GM12874 (cell line): ENCODE data around the gene KRTAP9-2.
"Not testable (repeated sequence)": the region's sequence is repeated elsewhere in the genome, so short reads cannot be mapped to it uniquely, and the experiment has no call there.

ENCODE experiments used
- TF ChIP-seq, protein P1 (sequence below): IDR thresholded peaks from 2 replicates; pipeline ENCODE4 v1.5.1; 2011; ENCODE audit warnings: low read depth, mild to moderate bottlenecking, control low read depth, low read length, moderate library complexity; ENCODE audit not compliant: insufficient read depth

KRTAP9-2 gene

DNA sequence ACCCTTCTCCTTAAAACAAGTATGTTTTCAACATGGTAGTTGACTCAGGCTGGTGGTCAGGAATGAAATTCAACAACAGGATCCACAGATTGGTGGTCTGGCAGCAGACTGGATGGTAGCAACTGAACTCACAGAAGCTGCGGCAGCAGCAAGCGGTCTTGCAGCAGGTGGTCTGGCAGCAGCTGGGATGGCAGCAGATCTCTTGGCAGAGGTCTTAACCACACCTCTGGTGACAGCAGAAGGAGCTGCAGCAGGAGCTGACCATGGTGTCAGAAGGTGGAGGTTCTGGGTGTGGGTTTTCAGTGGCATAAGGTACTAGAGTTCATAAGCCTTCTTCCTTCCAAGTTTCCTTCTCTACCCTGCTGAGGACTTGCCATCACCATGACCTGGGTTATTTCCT lies 39.6 kb upstream of the KRTAP9-2 start:
- TF ChIP-seq, protein P1, sequence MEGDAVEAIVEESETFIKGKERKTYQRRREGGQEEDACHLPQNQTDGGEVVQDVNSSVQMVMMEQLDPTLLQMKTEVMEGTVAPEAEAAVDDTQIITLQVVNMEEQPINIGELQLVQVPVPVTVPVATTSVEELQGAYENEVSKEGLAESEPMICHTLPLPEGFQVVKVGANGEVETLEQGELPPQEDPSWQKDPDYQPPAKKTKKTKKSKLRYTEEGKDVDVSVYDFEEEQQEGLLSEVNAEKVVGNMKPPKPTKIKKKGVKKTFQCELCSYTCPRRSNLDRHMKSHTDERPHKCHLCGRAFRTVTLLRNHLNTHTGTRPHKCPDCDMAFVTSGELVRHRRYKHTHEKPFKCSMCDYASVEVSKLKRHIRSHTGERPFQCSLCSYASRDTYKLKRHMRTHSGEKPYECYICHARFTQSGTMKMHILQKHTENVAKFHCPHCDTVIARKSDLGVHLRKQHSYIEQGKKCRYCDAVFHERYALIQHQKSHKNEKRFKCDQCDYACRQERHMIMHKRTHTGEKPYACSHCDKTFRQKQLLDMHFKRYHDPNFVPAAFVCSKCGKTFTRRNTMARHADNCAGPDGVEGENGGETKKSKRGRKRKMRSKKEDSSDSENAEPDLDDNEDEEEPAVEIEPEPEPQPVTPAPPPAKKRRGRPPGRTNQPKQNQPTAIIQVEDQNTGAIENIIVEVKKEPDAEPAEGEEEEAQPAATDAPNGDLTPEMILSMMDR = no peak

DNA sequence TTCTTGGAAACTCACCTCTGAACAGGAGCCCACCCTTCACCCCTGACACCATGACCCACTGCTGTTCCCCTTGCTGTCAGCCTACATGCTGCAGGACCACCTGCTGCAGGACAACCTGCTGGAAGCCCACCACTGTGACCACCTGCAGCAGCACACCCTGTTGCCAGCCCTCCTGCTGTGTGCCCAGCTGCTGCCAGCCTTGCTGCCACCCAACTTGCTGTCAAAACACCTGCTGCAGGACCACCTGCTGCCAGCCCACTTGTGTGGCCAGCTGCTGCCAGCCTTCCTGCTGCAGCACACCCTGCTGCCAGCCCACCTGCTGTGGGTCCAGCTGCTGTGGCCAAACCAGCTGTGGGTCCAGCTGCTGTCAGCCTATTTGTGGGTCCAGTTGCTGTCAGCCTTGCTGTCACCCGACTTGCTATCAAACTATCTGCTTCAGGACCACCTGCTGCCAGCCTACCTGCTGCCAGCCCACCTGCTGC lies 36.6 kb upstream of the KRTAP9-2 start, which contains the start of gene KRTAP9-1:
Gene KRTAP9-1 (plus strand): TSS at position 51 of the 482 bp plus-strand sequence. CDS start 0 bp downstream, at position 51.
- TF ChIP-seq, protein P1 = not testable (repeated sequence)

DNA sequence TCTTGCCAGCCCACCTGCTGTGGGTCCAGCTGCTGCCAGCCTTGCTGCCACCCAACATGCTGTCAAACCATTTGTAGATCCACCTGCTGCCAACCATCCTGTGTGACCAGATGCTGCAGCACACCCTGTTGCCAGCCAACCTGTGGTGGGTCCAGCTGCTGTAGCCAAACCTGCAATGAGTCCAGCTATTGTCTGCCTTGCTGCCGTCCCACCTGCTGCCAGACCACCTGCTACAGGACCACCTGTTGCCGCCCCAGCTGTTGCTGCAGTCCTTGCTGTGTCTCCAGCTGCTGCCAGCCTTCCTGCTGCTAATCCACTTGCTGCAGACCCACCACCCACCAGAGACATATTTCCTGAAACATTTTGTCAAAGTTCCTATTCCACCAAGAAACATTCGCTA lies 36.1 kb upstream of the KRTAP9-2 start:
- TF ChIP-seq, protein P1 = no peak

DNA sequence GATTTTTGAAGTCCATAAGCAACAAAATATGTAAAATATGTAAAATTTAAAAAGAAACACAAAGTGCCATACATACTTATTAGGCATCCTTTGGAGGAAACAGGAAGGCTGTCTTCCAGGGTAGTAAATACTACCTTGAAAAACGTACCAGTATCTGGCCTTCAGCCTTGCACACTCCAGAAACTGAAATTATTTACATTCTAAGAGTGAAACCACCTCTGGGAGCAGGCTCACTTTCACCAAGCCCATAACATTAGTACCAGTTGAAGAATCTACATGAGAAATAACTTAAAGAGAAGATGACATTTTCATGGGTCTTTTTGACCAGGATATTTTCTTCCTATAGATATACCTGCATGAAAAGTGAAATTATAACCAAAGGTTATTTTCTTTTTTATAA lies 30.4 kb upstream of the KRTAP9-2 start:
- TF ChIP-seq, protein P1 = no peak

DNA sequence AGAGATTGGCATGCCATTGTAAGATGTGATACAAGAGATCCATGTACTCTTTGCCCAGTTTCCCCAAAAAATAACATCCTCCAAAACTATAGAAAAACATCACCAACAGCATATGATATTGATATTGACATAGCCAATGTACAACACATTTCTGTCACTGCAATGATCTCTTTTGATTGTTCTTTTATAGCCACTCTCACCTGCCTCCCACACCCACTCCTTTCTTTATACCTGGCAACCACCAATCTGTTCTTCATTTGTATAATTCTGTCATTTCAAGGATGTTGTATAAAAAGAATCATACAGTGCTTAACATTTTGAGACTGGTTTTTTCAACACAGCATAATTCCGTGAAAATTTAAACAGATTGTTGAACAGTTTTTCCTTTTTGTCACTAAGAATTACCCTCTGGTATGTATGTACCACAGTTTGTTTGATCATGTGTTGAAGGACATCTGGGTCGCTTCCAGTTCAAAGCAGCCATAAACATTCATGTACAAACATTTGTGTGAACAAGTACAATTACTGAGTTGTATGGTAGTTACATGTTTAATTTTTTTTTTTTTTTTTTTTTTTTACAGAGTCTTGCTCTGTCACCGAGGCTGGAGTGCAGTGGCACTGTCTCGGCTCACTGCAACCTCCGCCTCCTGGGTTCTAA lies 26.9 kb upstream of the KRTAP9-2 start:
- TF ChIP-seq, protein P1 = no peak

DNA sequence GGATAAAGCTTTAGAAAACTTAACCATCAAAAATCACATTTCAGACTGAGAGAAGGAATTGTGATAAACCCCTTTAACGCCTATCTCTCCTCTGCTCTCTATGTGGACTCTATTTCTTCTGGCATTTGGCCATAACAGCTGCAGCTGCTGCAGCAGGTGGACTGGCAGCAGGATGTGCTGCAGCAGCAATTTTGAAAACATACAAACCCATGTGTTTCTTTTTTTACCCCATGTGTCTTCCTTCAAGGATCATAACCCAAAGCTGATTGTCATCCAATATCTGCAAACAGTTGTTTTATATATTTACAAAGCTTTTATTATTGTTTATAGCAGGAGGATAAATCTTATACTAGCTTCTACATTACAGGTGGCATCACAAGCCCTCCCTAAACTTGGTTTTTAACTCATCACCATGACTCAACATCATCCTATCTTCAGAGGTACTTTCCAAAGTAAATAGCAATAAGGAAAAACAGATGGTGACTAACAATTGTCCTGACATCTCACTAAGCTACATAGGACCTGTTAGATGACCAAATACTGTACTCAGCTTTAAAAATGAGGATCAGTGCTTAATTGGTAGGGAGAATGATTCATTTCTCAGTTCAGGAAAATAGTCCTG lies 14.5 kb upstream of the KRTAP9-2 start:
- TF ChIP-seq, protein P1 = no peak

DNA sequence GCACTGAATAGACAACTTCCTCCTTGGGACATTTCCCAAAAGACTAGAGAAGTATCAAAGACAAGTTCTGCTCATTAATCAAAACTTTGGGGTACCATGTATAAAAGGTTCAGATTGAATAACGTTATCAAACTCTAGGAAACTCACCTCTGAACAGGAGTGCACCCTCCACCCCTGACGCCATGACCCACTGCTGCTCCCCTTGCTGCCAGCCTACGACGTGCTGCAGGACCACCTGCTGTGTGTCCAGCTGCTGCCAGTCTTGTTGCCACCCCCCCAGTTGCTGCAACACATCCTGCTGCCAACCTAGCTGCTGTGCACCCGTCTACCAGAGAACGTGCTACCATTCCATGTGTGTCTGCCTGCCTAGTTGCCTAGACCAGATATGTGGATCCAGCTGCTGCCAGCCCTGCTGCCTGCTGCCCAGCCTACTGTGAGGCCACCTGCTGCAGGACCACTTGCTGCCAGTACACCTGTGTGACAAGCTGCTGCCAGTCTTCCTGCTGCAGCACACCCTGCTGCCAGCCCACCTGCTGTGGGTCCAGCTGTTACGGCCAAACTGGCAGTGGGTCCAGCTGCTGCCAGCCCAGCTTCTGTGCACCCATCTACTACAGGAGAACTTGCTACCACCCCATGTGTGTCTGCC lies 13.8 kb upstream of the KRTAP9-2 start:
- TF ChIP-seq, protein P1 = no peak
